HL-60 (cell line): ENCODE data around the gene RAPSN.

Source experiments
- POLR2AphosphoS5 ChIP-seq: IDR thresholded peaks from 2 replicates; pipeline ENCODE4 v1.6.1; 2012; ENCODE audit warnings: low read depth
- TF ChIP-seq, protein P1 (sequence below): IDR thresholded peaks from one replicate; pipeline ENCODE4 v1.5.1; 2011; ENCODE audit warnings: low read length, control low read depth, inconsistent platforms; ENCODE audit not compliant: insufficient read depth

DNA sequence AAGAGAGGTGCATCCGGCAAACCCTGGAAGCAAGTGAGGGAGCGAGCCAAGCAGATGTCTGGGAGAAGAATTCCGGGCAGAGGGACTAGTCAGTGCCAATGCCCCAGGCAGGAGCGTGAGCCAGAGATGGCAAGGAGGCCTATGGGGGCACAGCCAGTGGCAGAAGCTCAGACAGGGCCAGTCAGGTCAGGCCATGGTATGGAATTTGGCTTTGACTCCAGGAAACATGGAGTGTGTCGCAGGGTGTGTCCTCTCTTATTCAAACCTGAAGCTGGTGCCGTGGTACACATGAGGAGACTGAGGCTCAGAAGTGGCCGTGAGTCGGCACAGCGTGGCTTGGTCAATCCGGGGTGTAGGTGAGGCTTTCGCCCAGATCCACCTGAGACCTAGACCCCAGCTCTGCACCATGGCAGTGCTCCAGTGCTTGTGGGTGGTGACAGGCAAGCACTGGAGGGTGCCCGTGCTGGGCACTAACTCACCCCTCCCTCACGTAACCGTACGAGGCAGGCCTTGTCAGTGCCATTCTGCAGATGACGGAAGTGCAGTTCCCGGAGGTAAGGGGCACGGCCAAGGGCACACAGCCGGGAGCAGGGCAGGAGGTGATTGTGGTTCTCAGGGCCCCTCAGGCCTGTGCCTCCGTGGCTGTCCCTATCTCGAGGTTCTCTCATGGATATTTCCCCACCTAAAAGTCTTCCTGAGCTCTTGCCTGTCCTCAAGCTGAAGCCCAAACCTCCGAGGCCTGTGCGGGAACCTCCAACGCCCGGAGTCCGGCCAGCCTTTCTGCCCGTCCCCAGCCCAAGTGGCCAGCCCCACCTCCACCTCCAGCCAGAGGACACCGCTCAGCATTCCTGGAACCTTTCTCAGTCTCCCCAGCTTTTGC is 60.0 kb downstream of the RAPSN start:
- peak; percentile 79 for TF ChIP-seq POLR2AphosphoS5
- TF ChIP-seq, protein P1, sequence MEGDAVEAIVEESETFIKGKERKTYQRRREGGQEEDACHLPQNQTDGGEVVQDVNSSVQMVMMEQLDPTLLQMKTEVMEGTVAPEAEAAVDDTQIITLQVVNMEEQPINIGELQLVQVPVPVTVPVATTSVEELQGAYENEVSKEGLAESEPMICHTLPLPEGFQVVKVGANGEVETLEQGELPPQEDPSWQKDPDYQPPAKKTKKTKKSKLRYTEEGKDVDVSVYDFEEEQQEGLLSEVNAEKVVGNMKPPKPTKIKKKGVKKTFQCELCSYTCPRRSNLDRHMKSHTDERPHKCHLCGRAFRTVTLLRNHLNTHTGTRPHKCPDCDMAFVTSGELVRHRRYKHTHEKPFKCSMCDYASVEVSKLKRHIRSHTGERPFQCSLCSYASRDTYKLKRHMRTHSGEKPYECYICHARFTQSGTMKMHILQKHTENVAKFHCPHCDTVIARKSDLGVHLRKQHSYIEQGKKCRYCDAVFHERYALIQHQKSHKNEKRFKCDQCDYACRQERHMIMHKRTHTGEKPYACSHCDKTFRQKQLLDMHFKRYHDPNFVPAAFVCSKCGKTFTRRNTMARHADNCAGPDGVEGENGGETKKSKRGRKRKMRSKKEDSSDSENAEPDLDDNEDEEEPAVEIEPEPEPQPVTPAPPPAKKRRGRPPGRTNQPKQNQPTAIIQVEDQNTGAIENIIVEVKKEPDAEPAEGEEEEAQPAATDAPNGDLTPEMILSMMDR, result no peak
